GM21825 (cell line): ENCODE measurements around the gene TBCA.

ENCODE experiments used
- ATAC-seq: cut with Tn5 transposase; IDR thresholded peaks from one replicate; pipeline ENCODE4 v1.9.1; 2021; ENCODE audit warnings: mild to moderate bottlenecking, moderate library complexity; ENCODE audit not compliant: unreplicated experiment

TBCA gene, protein sequence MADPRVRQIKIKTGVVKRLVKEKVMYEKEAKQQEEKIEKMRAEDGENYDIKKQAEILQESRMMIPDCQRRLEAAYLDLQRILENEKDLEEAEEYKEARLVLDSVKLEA

GRCh38 chr5:77775790-77776553 lies at the start of gene TBCA:
TSS of gene TBCA (minus strand) at chr5:77776339. CDS start at chr5:77776257, 82 bp downstream.
- ATAC-seq, result peak; percentile 84

DNA sequence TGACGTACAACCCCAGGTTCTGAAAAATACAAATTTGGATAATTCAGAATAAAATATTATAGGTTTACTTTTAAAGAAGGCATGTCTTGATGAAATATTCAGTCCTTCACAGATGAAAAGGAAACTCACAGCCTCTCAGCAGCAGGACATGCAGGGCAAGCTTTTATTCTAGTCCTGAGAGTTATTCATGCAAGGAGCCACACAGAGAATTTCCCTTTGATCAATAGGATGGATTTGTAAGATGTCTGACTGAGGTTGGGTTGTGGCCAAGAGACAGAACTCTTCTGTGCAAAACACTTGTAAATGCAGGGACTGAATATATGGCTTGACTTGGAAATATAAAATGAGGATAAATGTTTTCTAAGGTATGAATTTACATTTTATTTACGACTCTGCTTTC lies 48.8 kb upstream of the TBCA start:
- no peak for ATAC-seq

DNA sequence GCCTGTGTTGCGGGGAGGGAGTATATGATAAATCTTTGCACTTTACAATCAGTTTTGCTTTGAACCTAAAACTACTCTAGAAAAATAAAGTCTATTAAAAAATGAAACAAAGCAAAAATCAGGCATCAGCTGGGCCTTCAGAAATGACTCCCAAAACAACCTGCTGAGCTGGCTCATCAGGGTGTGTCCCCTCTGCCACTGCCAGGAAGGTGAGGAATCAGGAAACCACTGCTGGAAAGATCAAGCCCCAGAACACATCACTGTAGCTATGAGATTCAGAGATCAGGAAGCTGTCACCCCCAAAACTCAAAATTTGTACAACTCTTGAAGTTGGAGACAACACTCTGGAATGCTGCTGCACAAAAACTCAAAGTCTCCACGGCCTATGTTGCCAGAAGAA lies 40.5 kb upstream of the TBCA start:
- no peak for ATAC-seq

DNA sequence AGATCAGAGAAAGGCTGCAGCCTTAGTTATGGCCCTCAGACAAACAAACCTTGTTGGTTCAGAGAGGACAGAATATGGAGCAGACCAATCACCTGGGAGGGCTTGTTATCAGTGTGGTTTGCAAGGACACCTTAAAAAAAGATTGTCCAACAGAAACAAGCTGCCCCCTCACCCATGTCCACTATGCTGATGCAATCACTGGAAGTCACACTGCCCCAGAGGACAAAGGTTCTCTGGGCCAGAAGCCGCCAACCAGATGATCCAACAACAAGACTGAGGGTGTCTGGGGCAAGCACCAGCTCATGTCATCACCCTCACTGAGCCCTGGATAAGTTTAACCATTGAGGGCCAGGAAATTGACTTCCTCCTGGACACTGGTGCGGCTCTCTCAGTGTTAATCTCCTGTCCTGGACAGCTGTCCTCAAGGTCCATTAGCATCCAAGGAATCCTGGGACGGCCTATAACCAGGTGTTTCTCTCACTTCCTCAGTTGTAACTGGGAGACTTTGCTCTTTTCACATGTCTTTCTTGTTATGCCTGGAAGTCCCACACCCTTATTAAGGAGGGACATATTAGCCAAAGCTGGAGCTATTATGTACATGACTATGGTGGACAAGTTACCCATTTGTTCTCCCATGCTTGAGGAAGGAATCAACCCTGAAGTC lies 36.9 kb upstream of the TBCA start:
- no peak for ATAC-seq

DNA sequence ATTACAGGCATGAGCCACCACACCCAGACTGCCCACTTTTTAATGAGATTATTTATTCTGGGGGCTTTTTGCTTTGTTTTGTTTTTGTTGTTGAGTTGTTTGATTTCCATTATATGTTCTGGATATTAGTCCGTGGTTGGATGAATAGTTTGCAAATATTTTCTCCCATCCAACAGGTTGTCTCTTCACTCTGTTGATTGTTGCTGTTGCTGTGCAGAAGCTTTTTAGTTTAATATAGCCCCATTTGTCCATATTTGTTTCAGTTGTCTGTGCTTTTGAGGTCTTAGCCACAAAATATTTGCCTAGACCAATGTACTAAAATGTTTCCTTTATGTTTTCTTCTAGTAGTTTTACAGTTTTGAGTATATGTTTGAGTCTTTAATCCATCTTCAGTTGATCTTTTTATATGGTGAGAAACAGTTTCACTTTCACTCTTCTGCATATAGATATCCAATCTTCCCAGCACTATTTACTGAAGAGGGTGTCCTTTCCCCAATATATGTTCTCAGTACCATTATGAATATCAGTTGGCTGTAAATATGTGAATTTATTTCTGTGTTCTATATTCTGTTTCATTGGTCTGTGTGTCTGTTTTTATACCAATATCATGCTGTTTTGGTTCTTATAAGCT lies 30.2 kb upstream of the TBCA start:
- ATAC-seq, result no peak

DNA sequence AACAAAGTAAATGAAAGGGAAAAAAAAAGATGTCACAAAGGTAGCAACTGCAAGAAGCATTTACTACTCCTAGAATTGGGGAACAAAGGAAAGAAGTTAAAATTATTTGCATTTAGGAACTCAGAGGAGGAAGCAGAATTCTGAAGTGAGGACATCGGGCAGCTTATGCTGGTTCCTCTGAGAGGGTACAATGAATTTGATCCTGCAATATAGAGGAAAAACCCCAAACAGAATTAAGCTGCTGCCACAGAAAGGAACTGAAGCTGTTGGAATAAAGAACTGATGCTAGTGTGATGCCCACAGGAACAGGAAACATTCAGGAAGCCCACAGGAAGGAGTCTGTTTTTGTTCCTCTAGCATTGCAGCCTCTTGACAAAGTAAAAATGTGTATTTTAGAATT lies 22.3 kb upstream of the TBCA start:
- ATAC-seq, result no peak

DNA sequence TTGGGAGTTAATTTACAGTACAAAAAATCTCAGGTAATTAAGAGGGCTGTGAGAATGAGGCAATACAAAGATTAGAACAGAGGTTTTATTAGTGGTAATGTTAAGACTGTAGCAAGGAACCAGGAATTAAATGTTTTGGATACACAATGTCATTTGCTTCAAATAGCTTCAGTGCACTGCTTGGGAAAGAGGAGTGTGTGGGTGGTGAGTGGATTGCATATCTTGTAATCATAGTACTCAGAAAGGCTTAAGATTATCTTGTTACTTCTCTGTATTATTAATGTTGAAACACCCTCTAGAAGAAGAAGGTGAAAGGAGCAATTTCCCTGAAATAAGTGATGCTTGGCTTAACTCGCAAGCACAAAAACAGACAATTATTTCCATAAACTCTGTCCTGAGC lies 21.0 kb upstream of the TBCA start:
- no peak for ATAC-seq

DNA sequence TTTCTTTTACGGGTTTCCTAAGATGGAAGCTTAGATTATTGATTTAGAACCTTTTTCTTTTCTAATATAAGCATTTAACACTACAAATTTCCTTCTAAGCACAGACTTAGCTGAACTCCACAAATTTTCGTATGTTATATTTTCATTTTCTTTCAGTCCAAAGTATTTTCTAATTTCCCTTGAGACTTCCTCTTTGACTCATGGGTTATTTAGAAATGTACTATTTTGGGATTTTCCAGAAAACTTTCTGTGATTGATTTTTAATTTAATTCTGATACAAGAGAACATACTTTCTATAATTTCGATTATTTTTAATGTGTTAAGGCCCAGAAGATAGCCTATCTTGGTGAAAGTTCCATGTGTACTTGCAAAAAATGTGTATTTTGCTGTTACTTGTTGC lies 19.7 kb upstream of the TBCA start:
- no peak for ATAC-seq

DNA sequence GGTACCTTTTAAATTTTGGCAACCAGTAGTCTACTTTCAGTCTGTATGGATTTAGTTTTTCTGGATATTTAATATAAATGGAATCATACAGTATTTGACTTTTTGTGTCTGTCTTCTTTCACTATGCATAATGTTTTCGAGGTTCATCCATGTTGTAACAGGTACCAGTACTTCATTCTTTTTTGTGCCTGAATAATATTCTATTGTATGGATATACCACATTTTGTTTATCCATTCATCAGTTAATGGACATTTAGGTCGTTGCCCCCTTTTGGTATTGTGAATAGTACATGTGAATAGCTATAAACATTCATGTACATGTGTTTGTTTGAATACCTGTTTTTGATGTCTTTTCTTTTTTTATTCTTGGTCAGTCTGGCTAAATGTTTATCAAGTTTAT lies 19.1 kb upstream of the TBCA start:
- no peak for ATAC-seq

DNA sequence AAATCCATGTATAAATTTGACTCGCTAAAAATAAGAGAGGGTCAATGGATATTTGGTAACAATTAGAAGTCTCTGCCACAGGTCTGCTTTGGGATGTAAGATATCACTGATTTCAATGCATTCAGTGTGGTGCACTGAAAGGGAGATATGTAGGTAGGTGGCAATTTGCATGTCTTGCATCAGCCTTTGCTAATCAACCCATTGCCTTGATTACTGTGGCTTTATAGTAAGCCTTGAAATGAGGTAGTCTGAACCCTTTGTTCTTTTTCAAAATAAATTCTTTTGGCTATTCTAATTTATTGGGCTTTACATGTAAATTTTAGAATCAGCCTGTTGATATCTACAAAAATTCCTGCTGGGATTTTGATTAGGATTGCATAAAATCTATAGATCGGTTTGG lies 15.8 kb upstream of the TBCA start:
- no peak for ATAC-seq

DNA sequence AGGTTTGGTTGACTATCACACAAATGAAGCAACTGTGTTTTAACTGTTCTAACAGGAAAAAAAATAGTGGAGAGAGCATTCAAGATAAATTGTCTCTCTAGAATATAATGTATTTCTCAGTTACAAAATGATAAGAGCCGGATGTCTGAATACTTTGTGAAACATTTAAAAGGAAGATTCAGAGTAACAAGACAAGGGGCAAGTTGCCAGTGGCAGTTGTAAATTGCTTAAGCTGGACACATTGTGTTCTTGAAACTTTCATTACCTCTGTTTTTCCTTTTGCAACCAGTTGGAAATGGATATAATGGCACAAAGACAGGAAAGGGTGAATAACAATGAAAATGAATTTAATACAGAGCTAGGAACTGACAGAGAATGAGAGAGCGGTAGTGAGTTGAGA lies 15.2 kb upstream of the TBCA start:
- ATAC-seq, result no peak

- ATAC-seq, result no peak
These were observed 9.1 kb upstream of the TBCA start for GRCh38 chr5:77785229-77785628.

DNA sequence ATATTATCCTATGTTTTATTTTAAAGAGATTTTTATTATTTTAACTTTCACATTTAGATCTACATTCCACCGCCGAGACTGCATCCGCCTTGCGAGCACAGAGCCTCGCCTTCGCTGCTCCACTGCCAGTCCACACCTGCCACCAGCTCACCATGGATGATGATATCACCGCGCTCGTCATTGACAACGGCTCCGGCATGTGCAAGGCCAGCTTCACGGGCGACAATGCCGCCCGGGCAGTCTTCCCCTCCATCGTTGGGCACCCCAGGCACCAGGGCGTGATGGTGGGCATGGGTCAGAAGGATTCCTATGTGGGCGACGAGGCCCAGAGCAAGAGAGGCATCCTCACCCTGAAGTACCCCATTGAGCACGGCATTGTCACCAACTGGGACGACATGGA lies 8.6 kb upstream of the TBCA start:
- ATAC-seq, result no peak

GRCh38 chr5:77781076-77781475 lies 4.9 kb upstream of the TBCA start:
- ATAC-seq, result no peak

DNA sequence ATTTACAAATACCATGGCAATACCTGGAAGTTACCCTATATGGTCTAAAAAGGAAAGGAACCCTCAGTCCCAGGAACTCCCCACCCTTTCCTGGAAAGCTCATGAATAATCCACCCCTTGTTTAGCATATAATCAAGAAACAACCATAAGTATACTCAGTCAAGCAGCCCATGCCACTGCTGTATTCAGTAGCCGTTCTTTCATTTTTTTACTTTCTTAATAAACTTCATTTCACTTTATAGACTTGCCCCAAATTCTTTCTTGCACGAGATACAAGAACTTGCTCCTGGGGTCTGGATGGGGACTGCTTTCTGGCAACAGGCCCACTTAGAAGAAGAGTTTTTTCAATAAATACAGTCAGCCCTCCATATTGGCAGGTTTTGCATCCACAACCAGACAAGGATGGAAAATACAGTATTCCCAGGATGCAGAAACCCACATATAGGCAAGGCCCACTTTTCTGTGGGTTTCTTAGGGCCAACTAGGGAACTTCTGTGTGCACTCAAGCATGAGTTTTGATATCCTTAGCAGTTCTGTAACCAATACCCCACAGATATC lies 2.8 kb upstream of the TBCA start:
- no peak for ATAC-seq

DNA sequence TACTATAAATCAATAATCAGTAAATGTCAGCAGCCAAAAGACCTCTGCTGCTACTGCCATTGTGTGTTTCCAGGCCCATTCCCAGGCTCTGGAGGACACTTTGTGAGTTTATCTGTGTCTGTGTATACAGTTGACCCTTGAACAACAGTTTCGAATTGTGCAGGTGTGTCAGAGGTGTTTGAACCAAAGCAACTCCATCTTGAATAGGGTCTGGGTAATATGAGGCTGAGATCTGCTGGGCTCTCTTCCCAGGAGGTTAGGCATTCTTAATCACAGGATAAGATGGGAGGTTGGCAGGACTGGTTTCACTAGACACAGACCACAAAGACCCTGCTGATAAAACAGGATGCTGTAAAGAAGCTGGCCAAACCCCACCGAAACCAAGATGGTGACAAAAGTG lies 2.3 kb upstream of the TBCA start:
- no peak for ATAC-seq

DNA sequence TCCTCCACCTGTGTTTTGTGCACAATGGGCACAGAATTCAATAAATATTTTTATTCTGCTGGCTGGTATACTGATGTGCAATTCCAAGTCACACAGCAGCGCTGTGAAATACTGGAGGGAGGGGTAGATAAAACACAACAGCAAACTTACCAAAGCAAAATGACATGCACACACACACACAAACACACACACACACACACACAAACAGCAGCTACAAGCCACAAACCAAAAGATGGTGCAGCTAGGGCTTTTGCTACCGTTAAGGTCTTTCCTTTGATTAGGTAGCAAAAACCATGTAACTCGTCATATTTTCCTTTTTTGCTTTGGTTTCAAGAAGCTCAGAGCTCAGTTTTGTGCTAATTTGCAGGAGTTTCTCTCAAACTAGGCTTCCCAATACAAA lies 1.8 kb upstream of the TBCA start:
- no peak for ATAC-seq

- no peak for ATAC-seq
These were observed 1.2 kb upstream of the TBCA start for GRCh38 chr5:77777281-77777892.

GRCh38 chr5:77776554-77777206 lies 541 bp upstream of the TBCA start:
- no peak for ATAC-seq

DNA sequence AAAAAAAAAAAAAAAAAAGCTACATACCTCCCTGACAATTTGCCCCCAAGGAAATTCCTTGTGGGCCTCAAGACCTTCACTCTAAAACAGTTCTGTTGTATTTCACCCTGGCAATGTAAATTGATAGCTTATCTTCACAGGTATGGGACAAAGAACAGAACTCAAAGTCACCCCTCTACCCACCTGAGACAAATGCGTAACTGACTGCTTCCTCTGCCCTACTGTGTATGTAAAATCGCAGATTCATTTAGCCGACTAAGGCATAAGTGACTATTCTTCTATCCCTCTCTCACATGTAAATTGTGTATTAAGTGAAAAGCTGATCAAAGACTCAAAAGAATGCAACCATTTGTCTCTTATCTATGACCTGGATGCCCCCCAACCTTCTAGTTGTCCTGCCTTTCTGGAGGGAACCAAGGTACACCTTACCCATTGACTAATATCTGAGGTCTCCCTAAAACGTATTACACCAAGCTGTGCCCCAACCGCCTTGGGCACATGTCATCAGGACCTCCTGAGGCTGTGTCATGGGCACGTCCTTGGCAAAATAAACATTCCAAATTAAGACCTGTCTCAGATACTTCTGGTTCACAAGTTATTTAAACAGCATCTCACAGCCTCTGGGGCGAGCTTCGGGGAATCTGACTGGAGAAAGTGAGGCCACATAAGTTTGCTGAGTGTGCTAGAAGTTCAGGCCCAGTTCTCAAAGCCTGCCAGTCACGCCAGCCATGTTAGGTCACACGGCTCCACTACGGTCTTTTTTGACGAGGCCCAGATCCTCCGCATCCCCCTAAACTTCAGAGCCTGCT lies 954 bp downstream of the TBCA start:
- peak; percentile 20 for ATAC-seq
